ENCODE data around the gene CCPG1. TPM values are rescaled to one million over a fixed set of nuclear protein-coding genes. Genes with fewer than 3 reads are reported as not detected.

Gene CCPG1
- total and polyA plus RNA-seq, 7 donors, result 28.3 to 112 (median 70.5) TPM

DNA sequence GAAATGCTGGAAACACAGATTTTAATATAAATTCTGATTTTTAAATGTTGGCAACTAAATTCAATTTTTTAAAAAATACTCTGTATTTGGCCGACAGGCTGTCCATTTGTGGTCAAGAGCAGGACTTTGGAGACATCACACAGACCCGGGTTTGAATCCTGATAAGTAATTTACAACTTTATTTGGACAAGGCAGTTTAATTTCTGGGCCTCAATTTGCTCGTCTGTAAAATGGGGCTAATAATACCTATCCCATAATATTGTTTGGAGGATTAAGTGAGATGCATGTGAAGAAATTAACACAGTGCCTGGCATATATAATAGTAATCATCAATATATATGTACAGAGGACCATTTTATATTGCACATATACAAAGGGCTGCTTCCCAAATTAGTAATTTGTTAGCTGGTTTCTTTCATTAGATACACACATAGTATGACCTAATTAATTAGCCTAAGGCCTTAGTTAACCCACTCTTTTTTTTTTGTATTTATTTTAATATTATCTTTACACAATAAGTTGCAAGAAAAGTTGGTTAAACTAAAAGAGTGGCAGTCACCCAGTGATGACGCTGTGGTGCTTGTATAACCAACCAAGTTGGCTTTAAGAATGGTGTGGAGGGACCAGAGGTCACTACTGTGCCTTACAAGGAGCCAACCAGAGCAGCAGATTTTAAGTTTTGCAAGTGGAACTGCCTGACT is 88.5 kb downstream of the CCPG1 start:
- no peak for ATAC-seq

DNA sequence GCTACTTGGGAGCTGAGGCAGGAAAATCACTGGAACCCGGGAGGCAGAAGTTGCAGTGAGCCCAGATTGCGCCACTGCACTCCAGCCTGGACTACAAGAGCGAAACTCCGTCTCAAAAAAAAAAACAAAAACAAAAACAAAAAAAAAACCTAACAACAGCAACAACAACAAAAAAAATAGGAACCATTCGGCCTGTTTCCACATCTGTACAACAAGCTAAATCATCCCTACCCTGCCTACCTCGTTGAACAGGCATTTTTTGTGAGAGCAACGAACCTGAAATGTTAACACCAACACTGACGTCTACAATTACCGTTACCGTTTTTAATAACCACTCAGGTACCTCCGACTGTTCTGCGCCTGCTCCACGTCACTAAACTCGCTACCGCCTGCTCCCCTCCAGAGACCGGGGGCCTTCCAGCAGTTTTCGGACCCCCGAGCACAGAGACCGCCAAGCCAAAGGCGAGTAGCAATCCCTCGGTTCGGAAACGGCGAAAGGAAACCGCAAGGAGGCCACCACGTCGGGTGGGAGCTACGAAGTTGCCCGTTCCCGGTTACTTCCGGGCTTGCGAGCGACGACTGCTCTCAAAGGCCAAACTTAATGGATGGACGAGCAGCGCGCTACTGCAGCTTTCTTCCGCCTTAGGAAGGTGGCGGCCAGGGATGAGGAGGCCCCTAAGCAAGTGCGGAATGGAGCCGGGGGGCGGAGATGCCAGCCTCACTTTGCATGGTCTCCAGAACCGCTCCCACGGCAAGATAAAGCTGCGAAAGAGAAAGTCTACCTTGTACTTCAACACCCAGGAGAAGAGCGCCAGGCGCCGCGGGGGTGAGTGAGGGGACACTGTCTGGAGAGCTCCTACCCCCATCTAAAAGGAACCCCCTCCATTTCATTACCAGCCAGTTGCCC is 89.3 kb downstream of the CCPG1 start, which contains the start of the genes PIGB and PIGBOS1:
TSS of gene PIGB (plus strand) at position 635 of the 907 bp plus-strand sequence. CDS start at position 664, 29 bp downstream.
TSS of gene PIGBOS1 (minus strand) at position 536 of the 907 bp plus-strand sequence. CDS start 1,331 bp downstream, outside the sequence.
- H3K4me3 ChIP-seq, result peak within 1 kb of the TSS; percentile 91
- peak; percentile 12 for TF ChIP-seq CTCF (IDR thresholded peaks at IDR 0.05)
- peak within 1 kb of the TSS; percentile 87 for H3K27ac ChIP-seq
- intact Hi-C loops (cut with DNase I), result loop anchor here in 1 of 2 donors (5.0 kb wide), 1 partner anchor 88 kb away; the partner anchor contains the start of genes CCPG1 and PIERCE2
- H3K9me3 ChIP-seq, result no peaks in the 10 kb centered on the region
- peaks cover 8% of the 10 kb centered on the region for H3K4me1 ChIP-seq
- H3K36me3 ChIP-seq (ENCODE audit: insufficient read depth in 1 of 2, low read depth in 1 of 2), result peaks cover 0 to 4% of the 10 kb centered on the region in 2 donors
- ATAC-seq (peak; percentile 89 to 98 (median 95)), DNase-seq (peak; percentile 80 to 90)
- H3K27me3 ChIP-seq (ENCODE audit: insufficient read depth in 3 of 3, low read length in 2 of 3), result no peaks in the 10 kb centered on the region
- WGBS, 3 donors, result 0 to 1% (median 1%) methylated on average over 49 of the region's 49 CpGs

More for the DNA sequence above, 88.5 kb downstream of the CCPG1 start:
- no peaks in the 10 kb centered on the region for H3K27me3 ChIP-seq (ENCODE audit: insufficient read depth in 3 of 3, low read length in 2 of 3)
- no peaks in the 10 kb centered on the region for H3K9me3 ChIP-seq
- H3K27ac ChIP-seq, result no peak overlapping the region
- DNase-seq, result no peak
- intact Hi-C loops (cut with DNase I), result loop anchor here (5.0 to 10.0 kb wide), 2 partner anchors 88 to 115 kb away; partner anchors contain the start of genes CCPG1 (in 1 of the 2) and PIERCE2 (in 1 of the 2)
- peaks cover 8% of the 10 kb centered on the region for H3K4me1 ChIP-seq
- peaks cover 0 to 4% of the 10 kb centered on the region in 2 donors for H3K36me3 ChIP-seq (ENCODE audit: insufficient read depth in 1 of 2, low read depth in 1 of 2)
- H3K4me3 ChIP-seq, result peak overlapping the region; percentile 91
- TF ChIP-seq CTCF (IDR thresholded peaks at IDR 0.05), result no peak
- WGBS, 3 donors, result 52 to 70% (median 60%) methylated on average over 4 of the region's 4 CpGs

Other genes starting within 250 kb of the CCPG1 start
- 10 to 100 TPM; 37.9 to 61.0 (median 55.3) TPM for gene RSL24D1, start 211.4 kb downstream of the CCPG1 start, total RNA-seq
- 10 to 100 TPM; 60.0 to 73.7 (median 71.3) TPM for gene RSL24D1, start 211.4 kb downstream of the CCPG1 start, polyA plus RNA-seq
- gene RAB27A, start 118.5 kb downstream of the CCPG1 start, total RNA-seq, result 1 to 10 TPM; 2.1 to 4.0 (median 2.6) TPM
- 1 to 10 TPM; 1.2 to 5.4 (median 1.7) TPM for gene RAB27A, start 118.5 kb downstream of the CCPG1 start, polyA plus RNA-seq
- 1 to 10 TPM; 3.5 to 7.6 (median 6.1) TPM for gene PIGBOS1, start 89.2 kb downstream of the CCPG1 start, total RNA-seq
- 10 to 100 TPM; 10.7 to 21.3 (median 21.3) TPM for gene PIGBOS1, start 89.2 kb downstream of the CCPG1 start, polyA plus RNA-seq
- gene PIGB, start 89.1 kb downstream of the CCPG1 start, total RNA-seq, result 1 to 10 TPM; 1.0 to 1.8 (median 1.2) TPM
- gene PIGB, start 89.1 kb downstream of the CCPG1 start, polyA plus RNA-seq, result 1 to 10 TPM in 2 of 3 donors, under 1 TPM in 1; 0.57 to 1.9 (median 1.6) TPM
- 10 to 100 TPM in 1 of 4 donors, 1 to 10 TPM in 3; 2.5 to 10.7 (median 4.6) TPM for gene PIERCE2, start 136 bp upstream of the CCPG1 start, total RNA-seq
- 10 to 100 TPM in 1 of 3 donors, 1 to 10 TPM in 2; 6.1 to 15.0 (median 8.7) TPM for gene PIERCE2, start 136 bp upstream of the CCPG1 start, polyA plus RNA-seq
- gene DNAAF4, start 99.9 kb upstream of the CCPG1 start, total RNA-seq, result under 1 TPM in 3 of 4 donors, not detected in 1; 0.19 to 0.44 (median 0.32) TPM
- under 1 TPM; 0.27 to 0.95 (median 0.86) TPM for gene DNAAF4, start 99.9 kb upstream of the CCPG1 start, polyA plus RNA-seq
- 10 to 100 TPM; 18.8 to 30.2 (median 28.5) TPM for gene PYGO1, start 180.0 kb upstream of the CCPG1 start, total RNA-seq
- gene PYGO1, start 180.0 kb upstream of the CCPG1 start, polyA plus RNA-seq, result 10 to 100 TPM in 1 of 3 donors, 1 to 10 TPM in 2; 3.8 to 12.6 (median 7.0) TPM